Loucy (cell line): Measurements from ENCODE around the gene REXO5.

ENCODE experiments used
- H2AFZ ChIP-seq: fragments of 200-600 bp; sonication (generic); 2 replicates; pipeline ENCODE4 v1.6.0; 2016; ENCODE audit warnings: antibody characterized with exemption, mild to moderate bottlenecking, low read length, moderate library complexity
- H3F3A ChIP-seq: fragments of 200-600 bp; 2 replicates; pipeline ENCODE4 v1.6.0; 2016; ENCODE audit warnings: antibody characterized with exemption, low read depth, mild to moderate bottlenecking
- H3K27me3 ChIP-seq: fragments of 200-600 bp; sonication (generic); 2 replicates; pipeline ENCODE4 v1.6.1; 2014; ENCODE audit warnings: low read length, mild to moderate bottlenecking; ENCODE audit not compliant: insufficient read depth, poor library complexity, severe bottlenecking
- H3K36me3 ChIP-seq: fragments of 200-600 bp; sonication (generic); 2 replicates; pipeline ENCODE4 v1.6.1; 2016; ENCODE audit warnings: low read length; ENCODE audit not compliant: insufficient read depth
- H3K4me1 ChIP-seq: fragments of 200-600 bp; sonication (generic); 2 replicates; pipeline ENCODE4 v1.5.1; 2014; ENCODE audit warnings: low read length, mild to moderate bottlenecking; ENCODE audit not compliant: insufficient read depth, poor library complexity, severe bottlenecking
- H3K4me2 ChIP-seq: fragments of 200-600 bp; sonication (generic); 2 replicates; pipeline ENCODE4 v1.6.0; 2014; ENCODE audit warnings: antibody characterized with exemption, low read length, low read depth, mild to moderate bottlenecking; ENCODE audit not compliant: poor library complexity, severe bottlenecking
- H3K4me3 ChIP-seq: fragments of 200-600 bp; sonication (generic); 2 replicates; pipeline ENCODE4 v1.5.1; 2014; ENCODE audit warnings: low read length, mild to moderate bottlenecking, mixed read lengths; ENCODE audit not compliant: poor library complexity, severe bottlenecking
- H3K79me2 ChIP-seq: fragments of 200-600 bp; sonication (generic); 2 replicates; pipeline ENCODE4 v1.6.1; 2014; ENCODE audit warnings: low read length; ENCODE audit not compliant: insufficient read depth
- H3K9ac ChIP-seq: fragments of 200-600 bp; sonication (generic); 2 replicates; pipeline ENCODE4 v1.6.0; 2014; ENCODE audit warnings: mild to moderate bottlenecking, low read depth, low read length, moderate library complexity; ENCODE audit not compliant: poor library complexity, severe bottlenecking
- H3K9me2 ChIP-seq: fragments of 200-600 bp; sonication (generic); replicated peaks from 2 replicates; pipeline ENCODE4 v1.6.1; 2016; ENCODE audit warnings: low read depth, low read length, mixed read lengths
- H3K9me3 ChIP-seq: fragments of 200-600 bp; sonication (generic); 2 replicates; pipeline ENCODE4 v1.6.1; 2014; ENCODE audit warnings: mild to moderate bottlenecking, antibody characterized with exemption, low read length, low read depth; ENCODE audit not compliant: insufficient read depth
- H4K20me1 ChIP-seq: fragments of 200-600 bp; sonication (generic); 2 replicates; pipeline ENCODE4 v1.6.0; 2014; ENCODE audit warnings: antibody characterized with exemption, low read length, mild to moderate bottlenecking; ENCODE audit not compliant: insufficient read depth, poor library complexity, severe bottlenecking
- CTCF ChIP-seq: fragments of 200-600 bp; sonication (generic); conservative IDR thresholded peaks from 2 replicates; pipeline ENCODE4 v1.5.1; 2014; ENCODE audit warnings: mild to moderate bottlenecking, antibody characterized with exemption, low read length
- EZH2phosphoT487 ChIP-seq: fragments of 200-600 bp; IDR thresholded peaks from 2 replicates; pipeline ENCODE4 v1.6.1; 2018; ENCODE audit warnings: antibody characterized with exemption, mild to moderate bottlenecking, moderate library complexity, borderline replicate concordance

REXO5 gene

GRCh38 chr16:20826039-20826566 lies 19.8 kb downstream of the REXO5 start:
- H3F3A ChIP-seq = no peaks in the 10 kb centered on the region
- H3K36me3 ChIP-seq = peaks cover 35% of the 10 kb centered on the region
- TF ChIP-seq EZH2phosphoT487 (no peak), CTCF (no peak)
- no peaks in the 10 kb centered on the region for H3K27me3 ChIP-seq
- H4K20me1 ChIP-seq = no peaks in the 10 kb centered on the region
- H3K4me3 ChIP-seq = no peak overlapping the region
- H3K4me2 ChIP-seq = no peak overlapping the region
- peak overlapping the region; percentile 3 for H3K9ac ChIP-seq
- no peaks in the 10 kb centered on the region for H3K79me2 ChIP-seq
- H2AFZ ChIP-seq = no peak overlapping the region
- peaks cover 49% of the 10 kb centered on the region for H3K4me1 ChIP-seq
- H3K9me3 ChIP-seq = no peaks in the 10 kb centered on the region
- H3K9me2 ChIP-seq = no peaks in the 10 kb centered on the region

- TF ChIP-seq CTCF (no peak), EZH2phosphoT487 (no peak)
- Histone ChIP-seq H3K36me3 (peaks cover 53% of the 10 kb centered on the region), H3K9ac (no peak overlapping the region), H4K20me1 (no peaks in the 10 kb centered on the region), H3K4me2 (no peak overlapping the region), H3K4me3 (no peak overlapping the region), H3K27me3 (no peaks in the 10 kb centered on the region), H3K9me3 (peaks cover under 1% of the 10 kb centered on the region; the same call in 1 of the 2 replicates), H3K79me2 (no peaks in the 10 kb centered on the region), H3K9me2 (no peaks in the 10 kb centered on the region), H3K4me1 (peaks cover 16% of the 10 kb centered on the region), H2AFZ (no peak overlapping the region), H3F3A (no peaks in the 10 kb centered on the region)
Measured at GRCh38 chr16:20829536-20829935, 23.2 kb downstream of the REXO5 start.

DNA sequence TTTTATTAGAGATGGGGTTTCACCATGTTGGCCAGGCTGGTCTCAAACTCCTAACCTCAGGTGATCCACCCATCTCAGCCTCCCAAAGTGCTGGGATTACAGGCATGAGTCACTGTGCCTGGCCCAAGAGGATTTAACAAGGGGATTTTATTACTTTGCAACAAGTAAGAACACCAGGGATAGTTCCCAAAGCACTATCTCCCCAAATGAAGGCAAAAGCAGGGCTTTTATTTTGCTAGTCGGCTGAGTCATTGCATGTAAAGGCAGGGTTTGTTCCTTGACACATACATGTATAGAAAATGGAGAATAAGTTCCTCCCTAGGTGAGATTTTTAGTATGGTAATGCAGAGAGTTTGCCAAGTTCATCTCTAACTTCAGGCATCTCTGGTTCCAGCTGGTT lies 24.0 kb downstream of the REXO5 start:
- Histone ChIP-seq H3K4me2 (no peak overlapping the region), H3K79me2 (no peaks in the 10 kb centered on the region), H3K27me3 (no peaks in the 10 kb centered on the region), H3K9me2 (no peaks in the 10 kb centered on the region), H2AFZ (no peak overlapping the region), H3K4me3 (no peak overlapping the region), H3K36me3 (peaks cover 60% of the 10 kb centered on the region), H3K9ac (no peak overlapping the region), H4K20me1 (no peaks in the 10 kb centered on the region), H3K9me3 (peaks cover 3% of the 10 kb centered on the region; the same call in 1 of the 2 replicates), H3F3A (no peaks in the 10 kb centered on the region), H3K4me1 (peaks cover 9% of the 10 kb centered on the region)
- TF ChIP-seq EZH2phosphoT487 = no peak
- no peak for TF ChIP-seq CTCF
